SK-N-MC (cell line): ENCODE data around the gene DPP8.

Experiments
- EZH2 ChIP-seq: fragments of 200-600 bp; sonication (generic); IDR thresholded peaks from one replicate; pipeline ENCODE4 v1.6.1; 2017; ENCODE audit warnings: antibody characterized with exemption
- FOXP2 ChIP-seq: optimal IDR thresholded peaks from 2 replicates; pipeline ENCODE3; 2011; ENCODE audit warnings: mild to moderate bottlenecking, moderate library complexity; ENCODE audit not compliant: insufficient read depth; ENCODE audit errors: extremely low read length, control extremely low read depth
- POLR2AphosphoS5 ChIP-seq: IDR thresholded peaks from 2 replicates; pipeline ENCODE4 v1.6.1; 2012; ENCODE audit warnings: mild to moderate bottlenecking, low read depth, low read length, borderline replicate concordance

- no peak for TF ChIP-seq EZH2
- no peak for TF ChIP-seq POLR2AphosphoS5
- no peak for TF ChIP-seq FOXP2
These were observed 111.6 kb downstream of the DPP8 start for GRCh38 chr15:65405791-65406423.
